Panc1 (cell line): ENCODE results near the gene RNASE11.

Experiments used
- POLR2AphosphoS5 ChIP-seq: IDR thresholded peaks from 2 replicates; pipeline ENCODE4 v1.6.1; 2012; ENCODE audit warnings: mild to moderate bottlenecking, low read depth, low read length, moderate library complexity
- TF ChIP-seq, protein P1 (sequence below): fragments of 450-650 bp; IDR thresholded peaks from 2 replicates; pipeline ENCODE4 v1.5.1; 2017; ENCODE audit warnings: mild to moderate bottlenecking
- TF ChIP-seq, protein P2 (sequence below), 2 experiments: IDR thresholded peaks; 2 replicates each; pipeline ENCODE4 v1.6.1; 2011 to 2012; ENCODE audit warnings: low read depth in 2 of 2, control low read depth in 1 of 2, low read length in 1 of 2, mild to moderate bottlenecking in 1 of 2, moderate library complexity in 1 of 2; ENCODE audit not compliant: insufficient read depth in 1 of 2

DNA sequence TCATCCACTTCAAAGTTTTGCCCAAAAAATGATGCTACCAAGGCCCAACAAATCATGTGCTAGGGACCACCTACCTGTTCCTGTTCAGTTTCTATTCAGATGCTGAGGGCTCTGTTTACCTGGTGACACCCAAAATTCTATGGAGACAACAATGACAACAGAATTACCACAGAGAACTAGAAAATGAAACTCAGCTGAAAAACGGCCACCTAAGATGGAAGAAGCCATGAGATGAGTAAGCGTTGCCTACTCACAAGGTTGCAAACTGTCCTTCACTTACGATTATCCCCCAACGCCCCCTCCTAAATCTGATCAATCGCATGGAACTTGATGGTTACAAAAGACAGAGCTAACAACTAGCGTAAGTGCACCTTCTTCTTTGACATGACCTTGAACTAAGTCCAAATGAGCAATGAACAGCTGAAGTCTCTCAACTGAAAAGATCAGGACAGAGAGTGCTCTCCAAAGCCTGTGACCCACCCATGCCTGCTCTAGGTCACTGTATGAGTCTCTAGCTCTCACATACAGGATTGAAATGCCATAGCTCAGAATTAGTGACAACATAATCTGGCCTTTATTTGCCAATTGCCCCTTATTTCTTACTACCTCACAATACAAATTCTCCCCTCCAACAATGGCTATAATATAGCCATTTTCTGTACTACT lies at the start of gene RNASE11:
- TF ChIP-seq, protein P1, sequence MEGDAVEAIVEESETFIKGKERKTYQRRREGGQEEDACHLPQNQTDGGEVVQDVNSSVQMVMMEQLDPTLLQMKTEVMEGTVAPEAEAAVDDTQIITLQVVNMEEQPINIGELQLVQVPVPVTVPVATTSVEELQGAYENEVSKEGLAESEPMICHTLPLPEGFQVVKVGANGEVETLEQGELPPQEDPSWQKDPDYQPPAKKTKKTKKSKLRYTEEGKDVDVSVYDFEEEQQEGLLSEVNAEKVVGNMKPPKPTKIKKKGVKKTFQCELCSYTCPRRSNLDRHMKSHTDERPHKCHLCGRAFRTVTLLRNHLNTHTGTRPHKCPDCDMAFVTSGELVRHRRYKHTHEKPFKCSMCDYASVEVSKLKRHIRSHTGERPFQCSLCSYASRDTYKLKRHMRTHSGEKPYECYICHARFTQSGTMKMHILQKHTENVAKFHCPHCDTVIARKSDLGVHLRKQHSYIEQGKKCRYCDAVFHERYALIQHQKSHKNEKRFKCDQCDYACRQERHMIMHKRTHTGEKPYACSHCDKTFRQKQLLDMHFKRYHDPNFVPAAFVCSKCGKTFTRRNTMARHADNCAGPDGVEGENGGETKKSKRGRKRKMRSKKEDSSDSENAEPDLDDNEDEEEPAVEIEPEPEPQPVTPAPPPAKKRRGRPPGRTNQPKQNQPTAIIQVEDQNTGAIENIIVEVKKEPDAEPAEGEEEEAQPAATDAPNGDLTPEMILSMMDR, result no peak
- no peak for TF ChIP-seq POLR2AphosphoS5
- TF ChIP-seq, protein P2, sequence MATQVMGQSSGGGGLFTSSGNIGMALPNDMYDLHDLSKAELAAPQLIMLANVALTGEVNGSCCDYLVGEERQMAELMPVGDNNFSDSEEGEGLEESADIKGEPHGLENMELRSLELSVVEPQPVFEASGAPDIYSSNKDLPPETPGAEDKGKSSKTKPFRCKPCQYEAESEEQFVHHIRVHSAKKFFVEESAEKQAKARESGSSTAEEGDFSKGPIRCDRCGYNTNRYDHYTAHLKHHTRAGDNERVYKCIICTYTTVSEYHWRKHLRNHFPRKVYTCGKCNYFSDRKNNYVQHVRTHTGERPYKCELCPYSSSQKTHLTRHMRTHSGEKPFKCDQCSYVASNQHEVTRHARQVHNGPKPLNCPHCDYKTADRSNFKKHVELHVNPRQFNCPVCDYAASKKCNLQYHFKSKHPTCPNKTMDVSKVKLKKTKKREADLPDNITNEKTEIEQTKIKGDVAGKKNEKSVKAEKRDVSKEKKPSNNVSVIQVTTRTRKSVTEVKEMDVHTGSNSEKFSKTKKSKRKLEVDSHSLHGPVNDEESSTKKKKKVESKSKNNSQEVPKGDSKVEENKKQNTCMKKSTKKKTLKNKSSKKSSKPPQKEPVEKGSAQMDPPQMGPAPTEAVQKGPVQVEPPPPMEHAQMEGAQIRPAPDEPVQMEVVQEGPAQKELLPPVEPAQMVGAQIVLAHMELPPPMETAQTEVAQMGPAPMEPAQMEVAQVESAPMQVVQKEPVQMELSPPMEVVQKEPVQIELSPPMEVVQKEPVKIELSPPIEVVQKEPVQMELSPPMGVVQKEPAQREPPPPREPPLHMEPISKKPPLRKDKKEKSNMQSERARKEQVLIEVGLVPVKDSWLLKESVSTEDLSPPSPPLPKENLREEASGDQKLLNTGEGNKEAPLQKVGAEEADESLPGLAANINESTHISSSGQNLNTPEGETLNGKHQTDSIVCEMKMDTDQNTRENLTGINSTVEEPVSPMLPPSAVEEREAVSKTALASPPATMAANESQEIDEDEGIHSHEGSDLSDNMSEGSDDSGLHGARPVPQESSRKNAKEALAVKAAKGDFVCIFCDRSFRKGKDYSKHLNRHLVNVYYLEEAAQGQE (IDR thresholded peaks at IDR 0.05; ENCODE audit: insufficient read depth in 1 of 2, low read depth in 2 of 2, low read length in 1 of 2), result no peak
